H9 (cell line): ENCODE measurements around the gene HSPA2. TPM values are rescaled to one million over a fixed set of nuclear protein-coding genes. Genes with fewer than 3 reads are reported as not detected.
A peak's percentile ranks its signal among the peaks of the same experiment; 100 is the strongest.

Source experiments
- DNase-seq: peaks from one replicate; pipeline ENCODE4 v3.0.0-alpha.2; 2017
- H2AFZ ChIP-seq: one replicate; pipeline ENCODE4 v1.6.1; 2013; ENCODE audit warnings: mild to moderate bottlenecking, low read length, control low read depth, moderate library complexity
- H2AK5ac ChIP-seq: 2 replicates; pipeline ENCODE4 v1.6.1; 2013; ENCODE audit warnings: low read length, control low read depth, mixed read lengths; ENCODE audit not compliant: insufficient read length
- H2BK120ac ChIP-seq: one replicate; pipeline ENCODE4 v1.6.1; 2013; ENCODE audit warnings: low read depth, mild to moderate bottlenecking, low read length, control low read depth, inconsistent platforms; ENCODE audit not compliant: poor library complexity, severe bottlenecking
- H2BK12ac ChIP-seq: 2 replicates; pipeline ENCODE4 v1.6.1; 2013; ENCODE audit warnings: low read length, control low read depth, mixed read lengths, low read depth; ENCODE audit not compliant: insufficient read length
- H2BK15ac ChIP-seq: 2 replicates; pipeline ENCODE4 v1.6.1; 2013; ENCODE audit warnings: low read depth, low read length, control low read depth
- H2BK20ac ChIP-seq: one replicate; pipeline ENCODE4 v1.6.1; 2013; ENCODE audit warnings: low read depth, mild to moderate bottlenecking, low read length, control low read depth, inconsistent platforms; ENCODE audit not compliant: poor library complexity, severe bottlenecking
- H2BK5ac ChIP-seq: 2 replicates; pipeline ENCODE4 v1.6.1; 2013; ENCODE audit warnings: low read length, control low read depth, mixed read lengths; ENCODE audit not compliant: insufficient read length
- H3K14ac ChIP-seq: 2 replicates; pipeline ENCODE4 v1.6.1; 2013; ENCODE audit warnings: low read length, control low read depth; ENCODE audit not compliant: insufficient read depth
- H3K18ac ChIP-seq: 2 replicates; pipeline ENCODE4 v1.6.1; 2013; ENCODE audit warnings: low read depth, mild to moderate bottlenecking, mixed read lengths, low read length, control low read depth; ENCODE audit not compliant: insufficient read length
- H3K23ac ChIP-seq: 2 replicates; pipeline ENCODE4 v1.6.1; 2013; ENCODE audit warnings: low read length, control low read depth, mixed read lengths, low read depth; ENCODE audit not compliant: insufficient read length
- H3K23me2 ChIP-seq: 2 replicates; pipeline ENCODE4 v1.6.1; 2013; ENCODE audit warnings: low read depth, mild to moderate bottlenecking, mixed read lengths, low read length, control low read depth; ENCODE audit not compliant: insufficient read length, poor library complexity, severe bottlenecking
- H3K27ac ChIP-seq: 2 replicates; pipeline ENCODE4 v1.5.1; 2013; ENCODE audit warnings: low read length, control low read depth, mixed read lengths, low read depth; ENCODE audit not compliant: insufficient read length
- H3K27me3 ChIP-seq: 2 replicates; pipeline ENCODE4 v1.6.1; 2013; ENCODE audit warnings: low read length, control low read depth, inconsistent platforms; ENCODE audit not compliant: insufficient read depth
- H3K4ac ChIP-seq: 2 replicates; pipeline ENCODE4 v1.6.1; 2013; ENCODE audit warnings: low read depth, mild to moderate bottlenecking, control low read depth, inconsistent platforms, low read length, moderate library complexity
- H3K4me1 ChIP-seq: 2 replicates; pipeline ENCODE4 v1.6.1; 2013; ENCODE audit warnings: low read length, control low read depth, inconsistent platforms; ENCODE audit not compliant: insufficient read depth
- H3K4me2 ChIP-seq: 2 replicates; pipeline ENCODE4 v1.6.1; 2013; ENCODE audit warnings: low read length, control low read depth, mixed read lengths; ENCODE audit not compliant: insufficient read length, insufficient read depth
- H3K56ac ChIP-seq: 2 replicates; pipeline ENCODE4 v1.6.1; 2013; ENCODE audit warnings: low read depth, mild to moderate bottlenecking, mixed read lengths, low read length, control low read depth; ENCODE audit not compliant: insufficient read length
- H3K79me1 ChIP-seq: 2 replicates; pipeline ENCODE4 v1.6.1; 2013; ENCODE audit warnings: low read depth, mild to moderate bottlenecking, moderate library complexity, low read length, control low read depth, inconsistent platforms; ENCODE audit not compliant: insufficient read depth, poor library complexity, severe bottlenecking
- H3K79me2 ChIP-seq: 2 replicates; pipeline ENCODE4 v1.6.1; 2013; ENCODE audit warnings: low read length, control low read depth, inconsistent platforms; ENCODE audit not compliant: insufficient read depth
- H3K9ac ChIP-seq: 2 replicates; pipeline ENCODE4 v1.6.1; 2013; ENCODE audit warnings: low read length, control low read depth, mixed read lengths; ENCODE audit not compliant: insufficient read length; ENCODE audit errors: extremely low read depth
- H3K9me3 ChIP-seq: one replicate; pipeline ENCODE4 v1.6.1; 2013; ENCODE audit warnings: low read depth, low read length, inconsistent platforms; ENCODE audit not compliant: control insufficient read depth
- H3T11ph ChIP-seq: one replicate; pipeline ENCODE4 v1.6.1; 2013; ENCODE audit warnings: mild to moderate bottlenecking, low read length, control low read depth, inconsistent platforms
- H4K20me1 ChIP-seq: one replicate; pipeline ENCODE4 v1.6.1; 2013; ENCODE audit not compliant: control insufficient read depth, insufficient read length, insufficient read depth
- H4K5ac ChIP-seq: 2 replicates; pipeline ENCODE4 v1.6.1; 2013; ENCODE audit warnings: low read depth, mild to moderate bottlenecking, mixed read lengths, low read length, control low read depth; ENCODE audit not compliant: insufficient read length
- H4K8ac ChIP-seq: replicated peaks from 2 replicates; pipeline ENCODE4 v1.6.1; 2013; ENCODE audit warnings: low read length, control low read depth, mixed read lengths, low read depth; ENCODE audit not compliant: insufficient read length
- H4K91ac ChIP-seq: 2 replicates; pipeline ENCODE4 v1.6.1; 2013; ENCODE audit warnings: low read depth, mild to moderate bottlenecking, moderate library complexity, mixed read lengths, low read length, control low read depth; ENCODE audit not compliant: insufficient read length
- H3K27ac Mint-ChIP-seq, 3 experiments: 2 replicates in 2 of 3; 3 replicates in 1 of 3; pipeline ENCODE4 v1.8.0; 2020 to 2021; ENCODE audit warnings: mixed read lengths in 3 of 3, mild to moderate bottlenecking in 1 of 3, moderate library complexity in 1 of 3
- H3K27me3 Mint-ChIP-seq: 2 replicates; pipeline ENCODE4 v1.8.0; 2021; ENCODE audit warnings: low read depth, mild to moderate bottlenecking, moderate library complexity, mixed read lengths
- H3K36me3 Mint-ChIP-seq, 3 experiments: 2 replicates in 2 of 3; 3 replicates in 1 of 3; pipeline ENCODE4 v1.8.0; 2020 to 2021; ENCODE audit warnings: low read depth in 3 of 3, mixed read lengths in 3 of 3; ENCODE audit not compliant: insufficient read depth in 1 of 3
- H3K4me1 Mint-ChIP-seq, 2 experiments: 2 replicates each; pipeline ENCODE4 v1.8.0; 2020; ENCODE audit warnings: mixed read lengths in 2 of 2
- H3K4me3 Mint-ChIP-seq, 2 experiments: 2 replicates in 1 of 2; 3 replicates in 1 of 2; pipeline ENCODE4 v1.8.0; 2020 to 2021; ENCODE audit warnings: mild to moderate bottlenecking in 2 of 2, mixed read lengths in 2 of 2, moderate library complexity in 1 of 2
- H3K9me3 Mint-ChIP-seq, 2 experiments: 2 replicates in 1 of 2; 3 replicates in 1 of 2; pipeline ENCODE4 v1.8.0; 2020; ENCODE audit warnings: mild to moderate bottlenecking in 2 of 2, mixed read lengths in 2 of 2, moderate library complexity in 1 of 2
- CTCF ChIP-seq: fragments of 200-600 bp; sonication (generic); conservative IDR thresholded peaks from 3 replicates; pipeline ENCODE4 v1.8.0; 2021; ENCODE audit warnings: antibody characterized with exemption, mild to moderate bottlenecking
- WGBS: extraction: QIAGEN DNeasy Blood & Tissue Kit; methylation state at CpG from one replicate; pipeline ENCODE4 v1.1.7; 2013; ENCODE audit warnings: missing lambda C conversion rate, low lambda C conversion rate, mixed read lengths; ENCODE audit not compliant: insufficient read length; ENCODE audit errors: extremely low coverage; 5-methylcytosine and 5-hydroxymethylcytosine counted together
- total RNA-seq: library from RNA; stranded (reverse); gene quantifications from 2 replicates; pipeline ENCODE4 v1.2.1, GENCODE V29; 2021

Gene HSPA2
- total RNA-seq, 1 experiment from 2014 or later = 25.8 TPM

GRCh38 chr14:64493455-64493854 is 47.1 kb upstream of the HSPA2 start:
- TF ChIP-seq CTCF = no peak
- Histone ChIP-seq H3K18ac (no peak overlapping the region), H2AFZ (no peak overlapping the region), H3K4me2 (no peak overlapping the region), H3K14ac (no peak overlapping the region), H3K23ac (no peak overlapping the region), H2BK5ac (no peak overlapping the region), H4K8ac (no peak overlapping the region), H2AK5ac (no peak overlapping the region), H3K9ac (no peak overlapping the region), H4K20me1 (no peaks in the 10 kb centered on the region), H2BK15ac (no peak overlapping the region), H3K4me1 (no peaks in the 10 kb centered on the region), H4K5ac (no peak overlapping the region), H4K91ac (no peak overlapping the region), H2BK120ac (no peak overlapping the region), H3K56ac (no peak overlapping the region), H3K27me3 (no peaks in the 10 kb centered on the region), H3K4ac (no peak overlapping the region), H3K9me3 (no peaks in the 10 kb centered on the region), H2BK20ac (no peak overlapping the region), H3K79me1 (peaks cover 6% of the 10 kb centered on the region), H2BK12ac (no peak overlapping the region), H3T11ph (no peak overlapping the region), H3K23me2 (no peaks in the 10 kb centered on the region), H3K27ac (no peak overlapping the region), H3K79me2 (no peaks in the 10 kb centered on the region)
- no peak for DNase-seq
- Mint-ChIP-seq H3K27me3 (no peaks in the 10 kb centered on the region), H3K36me3 (peaks cover 2 to 23% (median 3%) of the 10 kb centered on the region in 3 experiments; a peak in 5 of 7 replicates), H3K4me1 (no peaks in the 10 kb centered on the region), H3K27ac (0 out of 7 replicates have a peak overlapping the region, but pooled peaks of 1 of the 3 experiments have one; percentile 4), H3K9me3 (no peaks in the 10 kb centered on the region), H3K4me3 (no peak overlapping the region)
- WGBS = no CpG with 5 or more reads among the region's 3 CpGs
